ENCODE results near the gene SPDYE17.
"Not testable (repeated sequence)": the region's sequence is repeated elsewhere in the genome, so short reads cannot be mapped to it uniquely, and the experiment has no call there.

SPDYE17 gene, protein sequence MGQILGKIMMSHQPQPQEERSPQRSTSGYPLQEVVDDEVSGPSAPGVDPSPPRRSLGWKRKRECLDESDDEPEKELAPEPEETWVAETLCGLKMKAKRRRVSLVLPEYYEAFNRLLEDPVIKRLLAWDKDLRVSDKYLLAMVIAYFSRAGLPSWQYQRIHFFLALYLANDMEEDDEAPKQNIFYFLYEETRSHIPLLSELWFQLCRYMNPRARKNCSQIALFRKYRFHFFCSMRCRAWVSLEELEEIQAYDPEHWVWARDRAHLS

DNA sequence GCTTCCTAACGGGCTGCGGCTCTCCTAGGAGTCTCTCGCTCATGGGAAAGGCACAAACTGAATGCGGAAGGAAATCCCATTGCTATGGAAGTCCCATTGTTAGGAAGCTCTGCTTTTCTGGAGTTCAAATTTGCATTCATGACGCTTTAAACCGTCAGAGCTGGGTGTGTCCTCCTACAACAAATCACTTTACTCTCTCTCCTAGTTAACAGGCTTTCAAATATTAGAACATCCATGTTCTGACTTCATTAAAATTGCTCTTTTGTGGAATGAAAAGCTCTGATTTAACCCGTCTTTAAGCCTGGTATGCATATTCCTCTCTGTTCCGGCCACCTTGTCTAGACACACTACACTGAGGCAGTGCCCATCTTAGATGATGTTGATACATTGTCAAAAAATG lies at the start of gene SPDYE17:
SPDYE17 (minus strand) TSS at position 101 of the 400 bp plus-strand sequence. CDS start 1,791 bp downstream, outside the sequence.
- DNase-seq (ENCODE audit: low read depth) = not testable (repeated sequence)

DNA sequence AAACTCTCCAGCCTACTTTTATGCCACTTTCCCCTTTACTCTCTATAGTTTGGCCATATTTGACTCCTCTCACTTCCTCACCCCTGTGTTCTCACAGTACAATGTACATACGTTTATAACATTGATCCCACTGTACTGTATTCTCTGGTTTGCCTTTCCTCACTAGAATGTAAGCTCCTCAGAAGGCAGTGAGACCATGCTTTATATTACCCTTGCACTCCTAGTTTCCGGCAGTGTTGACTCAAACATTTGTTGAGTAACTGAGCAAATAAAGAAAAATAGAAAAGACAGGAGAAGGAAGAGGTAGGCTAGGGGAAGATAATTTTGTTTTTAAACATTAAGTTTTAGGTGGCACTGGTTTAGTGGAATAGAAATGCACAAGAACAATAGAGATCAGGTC lies 48.1 kb upstream of the SPDYE17 start:
- not testable (repeated sequence) for DNase-seq (ENCODE audit: low read depth)

DNA sequence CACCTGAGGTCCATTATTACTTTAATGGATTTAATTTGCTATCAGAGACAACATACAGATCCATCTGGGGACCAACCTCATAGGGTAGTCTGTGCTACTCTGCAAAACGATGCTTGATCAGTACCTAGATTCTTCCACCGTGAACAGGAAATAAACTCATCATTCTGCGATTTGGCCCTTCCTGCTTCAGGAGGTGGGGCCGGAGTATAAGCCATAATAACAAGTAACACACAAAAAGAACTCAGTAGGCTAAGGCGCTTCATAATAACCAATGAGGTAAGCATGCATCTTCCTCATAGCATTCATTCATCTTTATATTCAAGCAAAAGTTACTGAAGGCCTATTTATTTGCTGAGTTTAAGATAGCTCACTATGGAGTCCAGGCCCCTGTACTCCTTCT lies 47.5 kb upstream of the SPDYE17 start:
- DNase-seq (ENCODE audit: low read depth) = not testable (repeated sequence)

DNA sequence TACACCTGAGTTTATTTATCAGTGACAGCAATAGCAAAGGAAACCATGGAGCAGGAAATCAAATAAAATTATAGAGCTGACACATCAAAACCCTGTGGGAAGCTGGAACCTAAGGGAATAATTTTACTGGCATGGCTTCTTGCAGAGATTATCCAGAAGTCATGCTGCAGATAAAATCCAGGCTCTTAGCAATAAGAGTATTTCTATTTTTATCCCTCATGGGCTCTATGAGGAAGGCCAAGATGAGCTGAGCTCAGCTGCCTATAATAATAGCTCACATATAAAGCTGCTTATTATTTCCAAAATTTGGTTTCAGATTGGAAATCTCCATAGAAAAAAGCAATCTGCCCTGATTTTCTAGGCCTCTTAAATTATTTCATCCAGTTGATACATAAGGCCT lies 47.0 kb upstream of the SPDYE17 start:
- not testable (repeated sequence) for DNase-seq (ENCODE audit: low read depth)

DNA sequence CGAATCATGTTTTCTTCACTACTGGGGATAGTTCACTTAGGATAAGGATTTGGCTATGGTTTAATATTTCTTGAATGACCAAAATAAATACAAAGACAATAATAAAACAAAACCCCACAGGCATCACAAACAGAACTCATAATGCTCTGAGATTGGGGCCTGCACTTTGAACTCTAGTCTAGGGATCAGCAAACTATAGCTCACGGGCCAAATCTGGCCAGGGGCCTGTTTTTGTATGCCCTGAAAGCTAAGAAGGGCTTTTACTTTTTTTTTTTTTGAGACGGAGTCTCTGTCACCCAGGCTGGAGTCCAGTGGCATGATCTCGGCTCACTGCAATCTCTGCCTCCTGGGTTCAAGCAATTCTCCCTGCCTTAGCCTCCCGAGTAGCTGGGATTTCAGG lies 44.9 kb upstream of the SPDYE17 start:
- DNase-seq (ENCODE audit: low read depth) = not testable (repeated sequence)

DNA sequence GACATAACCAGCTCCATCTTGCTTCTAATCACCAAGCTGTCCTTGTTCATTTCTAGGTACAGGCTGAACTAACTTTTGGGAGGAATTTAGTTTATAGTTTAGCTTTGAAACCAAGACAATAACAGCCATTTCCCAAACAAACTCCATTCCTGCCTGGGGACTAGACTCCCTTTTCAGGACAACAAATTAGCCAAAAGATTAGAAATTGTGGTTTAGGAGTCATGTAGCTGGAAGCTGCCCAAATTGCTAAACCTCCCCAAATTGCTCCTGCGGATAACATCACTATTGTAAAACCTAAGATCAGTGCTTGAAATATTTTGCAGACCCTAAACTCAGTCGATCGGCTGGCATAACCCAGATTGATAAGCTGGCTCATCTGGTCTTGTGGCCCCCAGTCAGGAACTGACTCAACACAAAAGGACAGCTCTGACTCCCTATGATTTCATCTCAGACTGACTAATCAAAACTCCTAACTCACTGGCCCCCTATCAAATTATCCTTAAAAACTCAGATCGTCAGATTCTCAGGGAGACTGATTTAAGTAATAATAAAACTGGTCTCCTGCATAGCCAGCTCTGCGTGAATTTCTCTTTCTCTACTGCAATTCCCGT lies 42.7 kb upstream of the SPDYE17 start:
- DNase-seq (ENCODE audit: low read depth) = not testable (repeated sequence)

DNA sequence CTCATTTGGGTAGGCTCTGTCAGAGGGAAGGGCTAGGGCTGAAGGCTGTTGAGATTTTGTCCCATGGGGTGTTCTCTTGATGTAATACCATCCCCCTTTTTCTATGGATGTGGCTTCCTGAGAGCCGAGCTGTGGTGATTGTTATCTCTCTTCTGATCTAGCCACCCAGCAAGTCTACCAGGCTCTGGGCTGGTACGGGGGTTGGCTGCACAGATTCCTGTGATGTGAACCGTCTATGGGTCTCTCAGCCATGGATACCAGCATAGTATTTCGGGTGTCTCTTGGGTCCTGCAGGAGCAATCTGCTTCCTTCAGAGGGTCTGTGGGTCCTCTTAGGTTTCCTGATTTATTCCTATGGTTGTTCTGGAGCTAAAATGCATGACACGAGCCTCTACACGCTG lies 38.9 kb upstream of the SPDYE17 start:
- not testable (repeated sequence) for DNase-seq (ENCODE audit: low read depth)

DNA sequence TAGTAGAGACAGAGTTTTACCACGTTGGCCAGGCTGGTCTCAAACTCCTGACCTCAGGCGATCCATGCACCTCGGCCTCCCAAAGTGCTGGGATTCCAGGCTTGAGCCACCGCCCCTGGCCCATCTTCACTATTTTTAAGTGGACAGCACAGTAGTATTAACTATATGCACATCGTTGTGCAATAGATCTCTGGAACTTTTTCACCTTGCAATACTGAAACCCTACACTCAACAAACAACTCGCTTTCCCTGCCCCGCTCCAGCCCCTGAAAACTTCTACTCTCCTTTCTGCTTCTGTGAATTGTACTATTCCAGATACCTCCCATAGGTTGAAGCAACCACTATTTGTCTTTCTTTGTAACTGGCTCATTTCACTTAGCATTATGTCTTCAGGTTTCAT lies 33.7 kb upstream of the SPDYE17 start:
- not testable (repeated sequence) for DNase-seq (ENCODE audit: low read depth)

DNA sequence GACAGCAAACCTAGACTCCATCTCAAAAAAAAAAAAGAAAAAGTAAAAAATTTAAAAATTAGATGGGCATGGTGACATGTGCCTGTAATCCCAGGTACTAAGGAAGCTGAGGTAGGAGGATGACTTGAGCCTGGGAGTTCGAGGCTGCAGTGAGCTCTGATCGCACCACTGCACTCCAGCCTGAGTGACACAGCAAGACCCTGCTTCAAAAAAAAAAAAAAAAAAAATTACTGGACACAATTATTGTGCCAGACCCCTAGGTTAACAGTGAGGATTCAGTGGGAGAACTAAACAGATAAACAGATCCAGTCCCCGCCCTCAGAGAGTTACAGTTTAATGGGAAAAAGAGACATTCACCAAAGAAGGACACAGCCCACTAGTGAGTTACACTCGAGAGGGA lies 31.6 kb upstream of the SPDYE17 start:
- not testable (repeated sequence) for DNase-seq (ENCODE audit: low read depth)

DNA sequence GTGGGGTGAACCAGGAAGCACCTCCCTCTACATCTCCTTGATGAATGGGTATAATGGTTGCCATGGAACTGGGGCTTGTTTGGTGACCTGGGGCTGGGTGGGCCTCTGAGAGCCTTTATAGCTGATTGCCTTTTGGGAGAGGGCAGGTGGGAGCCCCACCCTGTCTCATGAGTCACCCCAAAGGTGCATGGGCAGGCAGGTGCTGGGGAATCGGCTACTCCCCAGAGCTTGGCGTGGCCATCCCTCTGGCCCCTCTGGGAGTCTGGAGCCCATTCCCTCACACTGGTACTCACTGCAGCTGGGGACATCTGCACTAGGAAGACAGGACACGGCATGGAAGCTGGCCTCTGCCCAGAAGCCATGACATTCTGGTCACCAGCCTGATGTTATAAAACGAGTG lies 30.4 kb upstream of the SPDYE17 start, which contains the start of gene SPDYE18:
SPDYE18 (minus strand) TSS at position 2 of the 400 bp plus-strand sequence. CDS start 2,046 bp downstream, outside the sequence.
- not testable (repeated sequence) for DNase-seq (ENCODE audit: low read depth)

DNA sequence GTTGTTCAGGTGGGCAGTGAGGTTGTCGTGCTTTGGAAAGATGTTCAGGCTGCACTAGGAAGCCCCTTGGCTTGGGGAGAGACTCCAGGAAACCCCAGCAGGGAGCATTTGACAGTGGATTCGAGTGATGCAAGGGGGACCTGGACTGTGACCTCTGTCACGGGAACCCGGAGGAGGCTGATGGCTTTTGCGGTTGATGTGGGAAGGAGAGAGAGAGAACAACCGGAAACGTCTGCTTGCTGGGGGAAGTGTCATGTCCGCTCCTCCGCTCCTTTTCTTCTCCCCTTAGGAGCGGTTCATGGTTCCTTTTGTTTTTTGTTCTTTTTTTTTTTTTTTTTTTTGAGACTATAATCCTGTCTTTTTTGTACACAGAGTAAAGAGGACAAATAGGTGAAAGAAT lies 5.8 kb downstream of the SPDYE17 start:
- not testable (repeated sequence) for DNase-seq (ENCODE audit: low read depth)

DNA sequence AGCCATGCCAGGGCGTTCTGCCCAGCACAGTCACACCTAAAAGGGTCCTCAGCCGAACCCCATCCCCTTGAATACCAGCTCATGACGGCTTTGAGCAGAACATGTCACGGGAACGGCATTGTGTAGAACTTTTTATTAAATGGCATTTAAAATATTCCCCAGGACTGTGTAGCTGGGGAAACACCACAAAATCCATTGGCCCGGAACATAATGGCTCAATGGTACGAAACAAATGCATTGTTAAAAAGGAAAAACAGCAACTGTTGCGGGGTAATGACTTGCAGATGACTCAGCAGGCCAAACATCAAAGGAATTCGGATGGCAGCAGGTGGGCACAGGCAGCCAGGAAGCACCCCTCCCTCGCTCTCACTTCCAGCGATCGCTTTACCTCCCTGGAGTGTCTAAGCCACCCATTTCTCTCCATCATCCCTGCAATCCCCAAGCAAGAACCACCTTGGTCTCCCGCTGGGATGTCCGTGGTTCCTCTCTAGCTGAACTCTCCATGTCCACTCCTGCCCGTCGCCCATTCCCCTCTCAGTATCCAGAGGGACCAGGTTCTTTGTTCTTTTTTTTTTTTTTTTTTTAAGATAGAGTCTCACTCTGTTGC lies 22.0 kb downstream of the SPDYE17 start:
- DNase-seq (ENCODE audit: low read depth) = not testable (repeated sequence)

DNA sequence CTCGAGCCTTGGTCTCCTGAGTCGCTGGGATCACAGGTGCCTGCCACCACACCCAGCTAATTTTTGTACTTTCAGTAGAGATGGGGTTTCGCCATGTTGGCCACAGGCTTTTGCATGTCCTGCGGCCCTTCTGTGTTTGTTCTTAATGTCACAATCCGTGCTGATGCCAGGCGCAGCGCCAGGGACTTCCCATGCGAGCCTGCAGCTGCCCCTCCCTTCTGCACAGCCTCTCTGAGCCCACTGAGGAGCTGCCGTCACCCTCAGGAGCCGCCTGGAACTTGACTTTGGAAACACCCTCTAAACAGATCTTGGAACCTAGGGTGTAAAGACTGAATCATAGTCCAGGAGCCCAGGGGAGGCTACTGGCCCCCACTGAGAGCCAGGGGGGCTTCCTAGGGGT lies 24.2 kb downstream of the SPDYE17 start:
- DNase-seq (ENCODE audit: low read depth) = not testable (repeated sequence)

DNA sequence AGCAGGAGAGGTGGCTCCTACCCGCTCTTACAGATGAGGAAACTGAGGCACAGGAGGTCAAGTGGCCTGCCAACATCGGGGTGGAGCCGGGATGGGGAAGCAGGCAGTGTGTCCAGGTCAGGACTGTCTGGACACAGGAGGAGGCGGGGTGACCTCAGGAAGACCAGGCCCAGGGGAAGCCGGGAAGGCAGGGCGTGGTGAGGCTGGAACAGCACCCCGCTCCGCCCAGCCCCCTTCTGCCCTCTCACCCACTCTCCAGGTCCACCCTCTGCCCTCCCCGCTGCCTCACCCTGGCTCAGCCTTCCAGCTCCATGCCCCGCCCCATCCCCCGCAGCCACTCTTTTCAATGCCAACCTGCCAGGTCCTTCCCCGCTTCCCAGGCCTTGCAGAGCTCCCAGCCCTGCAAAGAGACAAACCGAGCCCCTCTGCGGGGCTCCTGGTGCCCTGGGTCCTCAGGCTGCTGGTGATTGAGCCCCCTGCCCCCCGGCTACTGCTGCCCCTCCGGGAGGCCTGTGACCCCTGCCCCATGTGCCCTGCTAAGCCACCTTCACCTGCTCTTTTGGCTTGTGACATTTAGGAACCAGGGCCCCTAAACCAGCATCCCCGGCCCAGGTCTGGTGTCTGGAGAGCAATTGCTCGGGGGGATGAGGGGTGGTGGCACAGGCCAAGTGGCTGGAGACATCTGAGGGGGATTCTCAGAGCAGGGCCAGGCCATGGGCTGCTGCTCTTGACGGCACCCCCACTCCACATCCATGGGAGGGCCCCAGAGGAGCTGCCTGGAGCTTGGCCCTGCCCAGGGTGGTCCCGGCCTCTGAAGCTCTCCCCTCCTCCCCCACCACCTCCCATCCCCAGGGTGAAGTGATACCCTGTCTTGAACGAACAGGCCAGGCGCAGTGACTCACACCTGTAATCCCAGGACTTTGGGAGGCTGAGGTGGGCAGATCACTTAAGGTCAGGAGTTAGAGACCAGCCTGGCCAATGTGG lies 25.7 kb downstream of the SPDYE17 start:
- DNase-seq (ENCODE audit: low read depth) = not testable (repeated sequence)

DNA sequence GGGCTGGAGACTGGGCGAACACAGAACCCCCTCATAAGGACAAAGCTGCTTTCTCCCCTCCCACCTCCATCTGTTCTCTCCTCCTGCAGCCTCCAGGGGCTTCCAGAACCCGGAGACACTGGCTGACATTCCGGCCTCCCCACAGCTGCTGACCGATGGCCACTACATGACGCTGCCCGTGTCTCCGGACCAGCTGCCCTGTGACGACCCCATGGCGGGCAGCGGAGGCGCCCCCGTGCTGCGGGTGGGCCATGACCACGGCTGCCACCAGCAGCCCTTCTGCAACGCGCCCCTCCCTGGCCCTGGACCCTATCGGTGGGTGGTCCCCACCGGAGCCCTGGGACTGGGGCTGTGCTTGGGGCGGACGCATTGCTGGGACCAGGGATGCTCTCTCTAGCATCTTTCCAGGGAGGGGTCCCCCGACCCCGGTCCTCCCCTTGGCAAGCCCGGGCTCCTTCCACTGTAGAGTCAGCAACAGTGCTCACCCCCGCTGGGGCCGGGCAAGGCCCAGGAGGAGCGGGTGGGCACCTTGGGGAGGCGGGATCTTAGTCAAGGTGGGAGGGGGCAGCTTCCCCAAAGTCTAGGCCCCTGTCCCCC lies 26.6 kb downstream of the SPDYE17 start:
- not testable (repeated sequence) for DNase-seq (ENCODE audit: low read depth)

DNA sequence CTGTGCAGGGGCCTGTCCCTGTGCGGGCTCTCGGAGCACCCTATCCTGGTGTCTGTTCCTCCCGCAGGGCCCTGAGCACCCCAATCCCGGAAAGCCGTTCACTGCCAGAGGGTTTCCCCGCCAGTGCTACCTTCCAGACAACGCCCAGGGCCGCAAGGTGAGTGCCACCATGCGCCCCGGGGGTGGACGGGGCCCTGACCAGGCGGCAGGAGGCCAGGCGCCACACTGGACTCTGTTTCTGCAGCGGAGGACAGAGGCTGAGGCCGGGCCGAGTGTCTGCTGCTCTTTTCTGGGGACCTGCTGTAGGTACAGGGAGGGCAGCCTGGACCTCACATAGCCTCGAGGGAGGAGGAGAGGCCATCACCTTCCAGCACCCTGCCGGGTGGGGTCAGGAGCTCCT lies 28.0 kb downstream of the SPDYE17 start:
- not testable (repeated sequence) for DNase-seq (ENCODE audit: low read depth)

DNA sequence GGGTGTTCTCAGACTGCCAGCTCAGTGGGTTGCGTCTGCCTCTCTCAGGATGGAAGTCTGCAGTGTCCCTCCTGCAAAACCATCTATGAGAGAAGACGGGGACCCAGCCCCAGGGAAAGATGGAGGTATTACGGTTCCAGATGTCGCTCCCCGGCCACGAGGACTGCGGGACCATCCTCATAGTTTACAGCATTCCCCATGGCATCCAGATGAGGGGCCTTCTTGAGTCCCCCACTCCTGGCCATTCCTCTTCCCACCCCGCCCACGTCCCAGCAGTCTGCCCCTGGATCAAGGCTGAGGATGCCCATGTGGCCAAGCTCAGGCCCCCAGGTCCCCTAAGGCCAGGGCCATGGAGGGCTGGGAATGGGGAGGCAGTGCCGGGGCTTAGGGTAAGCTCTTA lies 28.9 kb downstream of the SPDYE17 start:
- not testable (repeated sequence) for DNase-seq (ENCODE audit: low read depth)

DNA sequence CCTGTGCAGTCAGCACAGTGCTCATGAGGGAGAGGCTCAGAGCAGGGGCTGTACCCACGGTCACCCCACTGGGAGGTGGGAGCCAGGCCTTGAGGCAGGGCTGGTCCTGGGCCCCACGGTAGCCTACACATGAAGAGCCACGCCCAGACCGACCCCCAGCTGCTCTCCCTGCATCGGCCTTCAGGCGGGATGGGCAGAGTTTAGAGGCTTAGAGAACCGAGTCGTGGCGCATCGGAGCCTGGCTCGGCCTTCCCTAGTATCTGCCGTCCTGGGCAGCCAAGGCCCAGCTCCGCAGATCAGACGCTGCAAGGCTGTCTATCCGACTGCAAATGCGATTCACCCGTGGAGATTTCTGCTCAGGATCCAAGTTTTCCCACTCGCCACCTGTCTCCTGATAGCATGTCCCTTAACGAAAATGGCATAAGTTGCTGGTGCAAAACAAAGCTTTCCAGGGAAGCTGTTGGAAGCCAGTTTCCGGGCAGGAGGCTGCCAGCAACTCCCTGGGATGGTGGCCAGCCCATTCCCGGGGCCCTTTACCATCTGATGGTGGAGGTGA lies 29.4 kb downstream of the SPDYE17 start:
- DNase-seq (ENCODE audit: low read depth) = not testable (repeated sequence)

DNA sequence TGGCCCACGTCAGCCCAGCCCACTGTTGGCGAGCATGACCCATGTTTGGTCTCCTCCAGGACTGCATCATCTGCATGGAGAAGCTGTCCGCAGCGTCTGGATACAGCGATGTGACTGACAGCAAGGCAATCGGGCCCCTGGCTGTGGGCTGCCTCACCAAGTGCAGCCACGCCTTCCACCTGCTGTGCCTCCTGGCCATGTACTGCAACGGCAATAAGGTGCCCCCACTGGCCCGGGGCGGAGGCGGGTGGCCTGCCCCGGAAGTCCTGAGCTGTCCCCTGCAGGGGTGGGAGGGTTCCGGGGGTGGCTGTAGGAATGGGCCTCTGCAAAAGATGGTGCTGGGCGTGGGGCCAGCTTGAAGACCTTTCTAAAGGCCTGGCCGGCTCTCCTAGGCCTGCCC lies 30.1 kb downstream of the SPDYE17 start:
- not testable (repeated sequence) for DNase-seq (ENCODE audit: low read depth)

DNA sequence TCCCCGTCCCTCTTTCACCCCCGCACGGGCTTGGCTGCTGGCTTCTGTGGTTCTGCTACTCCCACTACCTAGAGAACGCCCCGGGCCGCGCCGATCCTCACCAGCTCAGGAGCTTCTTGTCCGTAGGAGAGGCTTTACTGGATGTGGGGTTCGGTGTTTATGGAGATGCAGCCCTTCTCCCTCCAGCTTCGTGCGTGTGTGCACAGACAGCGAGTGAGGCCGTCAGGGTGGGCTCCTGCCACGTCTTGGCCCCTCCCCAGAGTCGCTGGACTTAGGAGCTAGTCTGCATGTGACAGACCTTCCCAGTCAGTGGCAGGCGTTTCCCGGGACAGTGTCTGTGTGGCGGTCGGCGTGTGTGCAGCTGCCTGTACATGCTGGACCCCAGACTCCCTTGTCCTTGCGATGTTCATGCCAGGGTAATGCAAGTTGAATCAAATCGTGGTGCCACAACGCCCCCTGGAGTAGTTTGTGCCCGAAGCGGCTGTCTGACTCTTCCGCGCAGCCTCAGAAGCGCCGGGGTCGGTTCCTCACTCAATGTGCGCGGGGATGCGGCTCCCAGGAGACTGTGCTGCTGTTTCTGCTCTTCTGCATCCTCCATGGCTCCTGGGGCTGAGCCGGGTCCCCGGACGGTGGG lies 32.6 kb downstream of the SPDYE17 start:
- DNase-seq (ENCODE audit: low read depth) = not testable (repeated sequence)
